ENCODE results near the gene KDM4B. TPM values are rescaled to one million over a fixed set of nuclear protein-coding genes. Genes with fewer than 3 reads are reported as not detected.

KDM4B gene
- total and polyA plus RNA-seq, 3 experiments from 2014 or later = 14.6 to 16.0 (median 14.6) TPM

GRCh38 chr19:4988770-4989251 is 19.9 kb downstream of the KDM4B start:
- H3K4me3 ChIP-seq (ENCODE audit: low read length) = no peak overlapping the region
- Mint-ChIP-seq H3K36me3 (peaks cover 10 to 24% (median 24%) of the 10 kb centered on the region in 3 donors), H3K9me3 (peaks cover 0 to 7% (median 2%) of the 10 kb centered on the region in 5 donors), H3K27ac (peak overlapping the region in 4 of 8 donors; percentile 17 to 82 (median 70)), H3K4me3 (no peak overlapping the region), H3K4me1 (peaks cover 28 to 52% (median 44%) of the 10 kb centered on the region in 3 donors), H3K27me3 (no peaks in the 10 kb centered on the region)
- no peaks in the 10 kb centered on the region for H3K9me3 ChIP-seq (ENCODE audit: low read length)
- no peaks in the 10 kb centered on the region for H3K27me3 ChIP-seq (ENCODE audit: insufficient read depth, low read length, poor library complexity, severe bottlenecking)
- no peaks in the 10 kb centered on the region for H3K36me3 ChIP-seq (ENCODE audit: insufficient read depth, low read length)
- no peaks in the 10 kb centered on the region for H3K4me1 ChIP-seq (ENCODE audit: insufficient read depth, low read length)
- no peak overlapping the region for H3K27ac ChIP-seq (ENCODE audit: low read depth, low read length)
- ChIA-PET POLR2A (no interaction called here), CTCF (no interaction called here)
- DNase-seq = no peak

GRCh38 chr19:4990306-4990705 is 21.4 kb downstream of the KDM4B start:
- Histone ChIP-seq H3K36me3 (ENCODE audit: insufficient read depth, low read length) (no peaks in the 10 kb centered on the region), H3K4me3 (ENCODE audit: low read length) (no peak overlapping the region), H3K4me1 (ENCODE audit: insufficient read depth, low read length) (no peaks in the 10 kb centered on the region), H3K9me3 (ENCODE audit: low read length) (no peaks in the 10 kb centered on the region), H3K27me3 (ENCODE audit: insufficient read depth, low read length, poor library complexity, severe bottlenecking) (no peaks in the 10 kb centered on the region), H3K27ac (ENCODE audit: low read depth, low read length) (no peak overlapping the region)
- peaks cover 28 to 48% (median 48%) of the 10 kb centered on the region in 3 donors for H3K4me1 Mint-ChIP-seq
- ChIA-PET POLR2A (no interaction called here), CTCF (no interaction called here)
- peaks cover 12 to 24% (median 24%) of the 10 kb centered on the region in 3 donors for H3K36me3 Mint-ChIP-seq
- peak overlapping the region in 2 of 8 donors; percentile 2 to 5 for H3K27ac Mint-ChIP-seq
- H3K4me3 Mint-ChIP-seq = no peak overlapping the region
- no peaks in the 10 kb centered on the region for H3K27me3 Mint-ChIP-seq
- DNase-seq = no peak
- H3K9me3 Mint-ChIP-seq = peaks cover 0 to 7% (median 2%) of the 10 kb centered on the region in 5 donors

GRCh38 chr19:4991538-4991937 is 22.6 kb downstream of the KDM4B start:
- DNase-seq = no peak
- ChIA-PET CTCF (no interaction called here), POLR2A (no interaction called here)
- no peak overlapping the region for H3K4me3 ChIP-seq (ENCODE audit: low read length)
- no peak overlapping the region for H3K27ac Mint-ChIP-seq
- H3K9me3 Mint-ChIP-seq = peaks cover 0 to 7% (median 2%) of the 10 kb centered on the region in 5 donors
- no peak overlapping the region for H3K27ac ChIP-seq (ENCODE audit: low read depth, low read length)
- no peak overlapping the region for H3K4me3 Mint-ChIP-seq
- H3K9me3 ChIP-seq (ENCODE audit: low read length) = no peaks in the 10 kb centered on the region
- peaks cover 23 to 48% (median 39%) of the 10 kb centered on the region in 3 donors for H3K4me1 Mint-ChIP-seq
- H3K36me3 Mint-ChIP-seq = peaks cover 14 to 31% (median 24%) of the 10 kb centered on the region in 3 donors
- no peaks in the 10 kb centered on the region for H3K4me1 ChIP-seq (ENCODE audit: insufficient read depth, low read length)
- no peaks in the 10 kb centered on the region for H3K27me3 ChIP-seq (ENCODE audit: insufficient read depth, low read length, poor library complexity, severe bottlenecking)
- H3K27me3 Mint-ChIP-seq = no peaks in the 10 kb centered on the region
- H3K36me3 ChIP-seq (ENCODE audit: insufficient read depth, low read length) = no peaks in the 10 kb centered on the region

GRCh38 chr19:4991996-4992698 is 23.2 kb downstream of the KDM4B start:
- H3K4me3 Mint-ChIP-seq = no peak overlapping the region
- H3K36me3 ChIP-seq (ENCODE audit: insufficient read depth, low read length) = no peaks in the 10 kb centered on the region
- peaks cover 14 to 36% (median 24%) of the 10 kb centered on the region in 3 donors for H3K36me3 Mint-ChIP-seq
- H3K27ac Mint-ChIP-seq = peak overlapping the region in 2 of 8 donors; percentile 24 to 39
- no peak overlapping the region for H3K4me3 ChIP-seq (ENCODE audit: low read length)
- DNase-seq = no peak
- no peaks in the 10 kb centered on the region for H3K4me1 ChIP-seq (ENCODE audit: insufficient read depth, low read length)
- no peak overlapping the region for H3K27ac ChIP-seq (ENCODE audit: low read depth, low read length)
- peaks cover 0 to 7% (median 2%) of the 10 kb centered on the region in 5 donors for H3K9me3 Mint-ChIP-seq
- peaks cover 23 to 46% (median 36%) of the 10 kb centered on the region in 3 donors for H3K4me1 Mint-ChIP-seq
- no peaks in the 10 kb centered on the region for H3K27me3 ChIP-seq (ENCODE audit: insufficient read depth, low read length, poor library complexity, severe bottlenecking)
- POLR2A ChIA-PET = no interaction called here
- no peaks in the 10 kb centered on the region for H3K27me3 Mint-ChIP-seq
- no peaks in the 10 kb centered on the region for H3K9me3 ChIP-seq (ENCODE audit: low read length)
- CTCF ChIA-PET = no interaction called here

- H3K27me3 Mint-ChIP-seq = no peaks in the 10 kb centered on the region
- H3K27ac ChIP-seq (ENCODE audit: low read depth, low read length) = no peak overlapping the region
- H3K27ac Mint-ChIP-seq = peak overlapping the region in 1 of 8 donors; percentile 8
- POLR2A ChIA-PET = no interaction called here
- no peaks in the 10 kb centered on the region for H3K27me3 ChIP-seq (ENCODE audit: insufficient read depth, low read length, poor library complexity, severe bottlenecking)
- no peaks in the 10 kb centered on the region for H3K4me1 ChIP-seq (ENCODE audit: insufficient read depth, low read length)
- H3K4me3 Mint-ChIP-seq = no peak overlapping the region
- peaks cover 19 to 39% (median 26%) of the 10 kb centered on the region in 3 donors for H3K4me1 Mint-ChIP-seq
- DNase-seq = no peak
- peaks cover 19 to 42% (median 24%) of the 10 kb centered on the region in 3 donors for H3K36me3 Mint-ChIP-seq
- no peaks in the 10 kb centered on the region for H3K36me3 ChIP-seq (ENCODE audit: insufficient read depth, low read length)
- peaks cover 0 to 7% (median 2%) of the 10 kb centered on the region in 5 donors for H3K9me3 Mint-ChIP-seq
- H3K4me3 ChIP-seq (ENCODE audit: low read length) = no peak overlapping the region
- CTCF ChIA-PET = no interaction called here
- no peaks in the 10 kb centered on the region for H3K9me3 ChIP-seq (ENCODE audit: low read length)
These were observed 24.8 kb downstream of the KDM4B start for GRCh38 chr19:4993683-4994082.

GRCh38 chr19:4996701-4997100 is 27.8 kb downstream of the KDM4B start:
- no peaks in the 10 kb centered on the region for H3K4me1 ChIP-seq (ENCODE audit: insufficient read depth, low read length)
- no peaks in the 10 kb centered on the region for H3K9me3 ChIP-seq (ENCODE audit: low read length)
- H3K36me3 Mint-ChIP-seq = peaks cover 16 to 41% (median 20%) of the 10 kb centered on the region in 3 donors
- no peak overlapping the region for H3K4me3 Mint-ChIP-seq
- peaks cover 0 to 6% (median 2%) of the 10 kb centered on the region in 5 donors for H3K9me3 Mint-ChIP-seq
- H3K27me3 ChIP-seq (ENCODE audit: insufficient read depth, low read length, poor library complexity, severe bottlenecking) = no peaks in the 10 kb centered on the region
- ChIA-PET CTCF (no interaction called here), POLR2A (no interaction called here)
- DNase-seq = no peak
- no peak overlapping the region for H3K27ac Mint-ChIP-seq
- no peaks in the 10 kb centered on the region for H3K27me3 Mint-ChIP-seq
- no peak overlapping the region for H3K27ac ChIP-seq (ENCODE audit: low read depth, low read length)
- H3K4me1 Mint-ChIP-seq = peaks cover 18 to 37% (median 26%) of the 10 kb centered on the region in 3 donors
- H3K4me3 ChIP-seq (ENCODE audit: low read length) = no peak overlapping the region
- H3K36me3 ChIP-seq (ENCODE audit: insufficient read depth, low read length) = no peaks in the 10 kb centered on the region

GRCh38 chr19:4997297-4997696 is 28.4 kb downstream of the KDM4B start:
- Mint-ChIP-seq H3K9me3 (peaks cover 0 to 4% (median under 1%) of the 10 kb centered on the region in 5 donors), H3K4me1 (peaks cover 16 to 34% (median 30%) of the 10 kb centered on the region in 3 donors), H3K36me3 (peaks cover 10 to 36% (median 18%) of the 10 kb centered on the region in 3 donors), H3K4me3 (no peak overlapping the region), H3K27me3 (no peaks in the 10 kb centered on the region), H3K27ac (peak overlapping the region in 1 of 8 donors; percentile 70)
- Histone ChIP-seq H3K27me3 (ENCODE audit: insufficient read depth, low read length, poor library complexity, severe bottlenecking) (no peaks in the 10 kb centered on the region), H3K9me3 (ENCODE audit: low read length) (no peaks in the 10 kb centered on the region), H3K36me3 (ENCODE audit: insufficient read depth, low read length) (no peaks in the 10 kb centered on the region), H3K4me3 (ENCODE audit: low read length) (no peak overlapping the region), H3K27ac (ENCODE audit: low read depth, low read length) (no peak overlapping the region), H3K4me1 (ENCODE audit: insufficient read depth, low read length) (no peaks in the 10 kb centered on the region)
- no peak for DNase-seq
- ChIA-PET CTCF (no interaction called here), POLR2A (no interaction called here)

GRCh38 chr19:5000120-5000611 is 31.3 kb downstream of the KDM4B start:
- Histone ChIP-seq H3K9me3 (ENCODE audit: low read length) (no peaks in the 10 kb centered on the region), H3K4me3 (ENCODE audit: low read length) (no peak overlapping the region), H3K27me3 (ENCODE audit: insufficient read depth, low read length, poor library complexity, severe bottlenecking) (no peaks in the 10 kb centered on the region), H3K27ac (ENCODE audit: low read depth, low read length) (no peak overlapping the region), H3K4me1 (ENCODE audit: insufficient read depth, low read length) (no peaks in the 10 kb centered on the region), H3K36me3 (ENCODE audit: insufficient read depth, low read length) (no peaks in the 10 kb centered on the region)
- Mint-ChIP-seq H3K27me3 (no peaks in the 10 kb centered on the region), H3K4me3 (no peak overlapping the region), H3K9me3 (no peaks in the 10 kb centered on the region), H3K4me1 (peaks cover 17 to 37% (median 24%) of the 10 kb centered on the region in 3 donors), H3K36me3 (peaks cover 0 to 27% (median 8%) of the 10 kb centered on the region in 3 donors), H3K27ac (peak overlapping the region in 2 of 8 donors; percentile 54 to 56)
- POLR2A ChIA-PET = no interaction called here
- CTCF ChIA-PET = no interaction called here
- no peak for DNase-seq
